GM21423 (cell line): ENCODE measurements around the gene KCNK15.

ENCODE experiments used
- ATAC-seq: cut with Tn5 transposase; IDR thresholded peaks from one replicate; pipeline ENCODE4 v1.9.1; 2021; ENCODE audit warnings: mild to moderate bottlenecking, moderate library complexity; ENCODE audit not compliant: unreplicated experiment

Gene KCNK15

DNA sequence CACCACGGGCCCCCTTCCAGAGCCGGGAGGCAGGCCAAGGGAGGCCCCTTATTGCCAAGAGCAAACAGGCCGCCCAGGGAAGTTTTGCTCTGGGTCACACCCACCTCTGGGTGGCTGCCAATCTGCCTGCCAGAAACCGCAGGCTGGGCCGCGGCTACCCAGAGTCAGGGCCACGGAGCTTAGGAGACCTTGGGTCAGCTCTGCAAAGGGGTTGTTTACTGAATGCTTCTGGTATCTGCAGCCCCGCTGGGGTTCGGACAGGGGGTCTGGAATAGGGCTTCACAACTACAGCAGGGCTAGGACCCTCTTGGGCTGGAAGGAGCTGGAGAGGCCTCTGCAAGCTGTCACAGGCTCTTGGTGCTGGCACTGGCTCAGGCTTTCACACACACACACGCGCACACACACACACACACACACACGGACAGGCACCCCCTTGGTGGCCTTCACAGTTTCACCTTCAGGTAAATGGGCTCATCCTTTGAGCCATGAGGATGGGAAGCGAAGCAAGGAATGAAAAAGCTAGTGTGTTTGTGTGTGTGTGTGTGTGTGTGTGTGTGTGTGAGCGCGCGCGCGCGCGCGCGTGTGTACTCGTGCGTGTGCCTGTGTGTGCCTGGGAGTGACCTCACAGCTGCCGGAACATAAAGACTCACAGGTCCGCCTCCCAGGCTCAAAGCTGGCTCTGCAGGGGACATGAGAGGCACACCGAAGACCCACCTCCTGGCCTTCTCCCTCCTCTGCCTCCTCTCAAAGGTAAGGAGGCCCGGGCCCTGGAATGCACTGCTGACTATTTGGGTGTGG is 30.8 kb upstream of the KCNK15 start, which contains the start of gene CCN5:
TSS of gene CCN5 (plus strand) at position 669 of the 798 bp plus-strand sequence. CDS start at position 691, 22 bp downstream.
- no peak for ATAC-seq

DNA sequence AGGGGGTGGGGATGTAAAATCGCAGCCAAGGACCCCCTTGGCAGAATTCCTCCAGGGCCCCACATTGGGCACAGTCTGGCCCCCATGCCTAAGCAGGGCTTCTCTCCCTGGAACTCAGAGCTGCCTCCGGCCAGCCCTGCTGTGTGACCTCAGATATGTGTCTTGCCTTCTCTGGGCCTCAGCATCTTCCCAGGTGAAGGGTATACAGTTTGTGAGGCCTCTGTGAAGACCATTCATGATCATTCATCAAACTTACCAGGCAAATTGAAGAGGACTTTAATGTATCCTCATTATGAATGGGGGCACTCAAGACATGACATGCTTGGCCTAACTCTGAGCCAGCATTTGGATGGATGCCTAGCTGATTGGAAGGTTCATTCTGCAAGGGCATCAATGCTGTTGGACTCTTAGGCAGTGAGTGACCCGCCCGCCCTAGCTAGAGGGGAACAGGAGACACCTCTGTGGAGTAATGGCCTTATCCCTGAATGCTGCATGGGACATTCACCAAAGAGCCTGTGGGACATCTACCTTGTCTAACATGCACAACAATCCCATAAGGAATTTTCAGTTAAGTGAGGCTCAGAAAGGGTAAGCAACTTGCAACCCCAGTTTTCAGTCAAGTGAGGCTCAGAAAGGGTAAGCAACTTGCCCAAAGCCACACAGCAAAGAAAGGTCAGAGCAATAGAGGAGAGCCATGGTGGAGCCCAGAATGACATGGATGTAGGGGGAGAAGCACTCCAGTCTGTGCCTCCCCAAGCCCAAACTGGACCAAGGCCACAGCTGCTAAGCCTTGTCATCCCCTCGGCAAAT is 30.0 kb upstream of the KCNK15 start:
- ATAC-seq = no peak

DNA sequence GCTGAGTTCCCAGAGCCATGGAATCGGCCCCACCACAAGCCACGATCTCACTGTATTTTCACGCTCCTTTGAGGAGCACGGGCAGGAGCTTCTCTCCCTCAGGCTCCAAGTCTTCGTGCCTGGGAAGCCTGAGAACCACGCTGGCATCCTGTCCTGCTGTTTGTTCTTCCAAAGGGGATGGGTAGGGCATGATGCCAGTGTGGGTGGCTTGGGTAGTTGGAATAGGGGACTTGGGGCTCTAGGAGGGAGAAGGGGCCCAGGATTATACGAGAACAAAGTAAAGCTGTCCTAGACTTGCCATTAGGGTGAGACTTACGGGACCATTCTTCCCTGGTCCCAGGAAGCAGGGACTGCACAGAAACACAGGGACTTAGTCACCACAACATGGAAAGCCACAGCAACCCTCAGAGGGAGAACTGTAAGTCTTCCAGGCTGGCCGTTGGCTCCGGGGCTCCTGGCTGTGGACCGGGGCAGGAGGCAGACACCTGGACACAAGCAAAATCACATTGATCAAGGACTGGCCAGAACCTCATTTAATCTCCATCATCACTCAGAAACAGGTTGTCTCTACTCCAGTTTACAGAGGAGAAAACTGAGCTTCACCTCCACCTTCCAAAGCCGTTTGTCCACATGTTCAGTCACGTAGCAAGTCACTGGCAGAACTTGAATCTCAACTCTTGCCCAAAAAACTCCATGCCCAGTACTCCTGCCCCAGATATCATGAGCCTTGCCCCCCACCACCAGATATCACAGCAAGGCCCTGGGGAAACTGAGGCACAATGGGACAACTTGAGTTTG is 29.2 kb upstream of the KCNK15 start:
- ATAC-seq = no peak

DNA sequence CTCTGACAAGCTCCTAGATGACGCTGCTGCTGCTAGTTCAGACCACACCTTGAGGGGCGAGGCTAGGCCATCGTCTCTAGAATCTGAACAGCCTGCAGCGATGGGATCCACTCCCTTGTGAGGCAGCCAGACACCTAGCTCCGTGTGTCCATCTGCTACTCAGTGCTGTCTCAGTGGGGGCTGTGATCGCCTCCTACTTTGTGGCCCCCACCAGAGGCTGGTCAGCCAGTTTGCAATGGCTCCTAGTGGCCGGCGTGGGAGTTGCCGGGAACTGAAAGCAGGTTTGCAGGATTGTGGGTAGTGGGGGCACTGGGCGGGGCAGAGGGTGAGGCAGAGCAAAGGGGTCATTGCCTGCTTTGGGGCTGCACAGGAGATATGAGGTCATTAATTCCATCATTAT is 27.7 kb upstream of the KCNK15 start:
- ATAC-seq = no peak

DNA sequence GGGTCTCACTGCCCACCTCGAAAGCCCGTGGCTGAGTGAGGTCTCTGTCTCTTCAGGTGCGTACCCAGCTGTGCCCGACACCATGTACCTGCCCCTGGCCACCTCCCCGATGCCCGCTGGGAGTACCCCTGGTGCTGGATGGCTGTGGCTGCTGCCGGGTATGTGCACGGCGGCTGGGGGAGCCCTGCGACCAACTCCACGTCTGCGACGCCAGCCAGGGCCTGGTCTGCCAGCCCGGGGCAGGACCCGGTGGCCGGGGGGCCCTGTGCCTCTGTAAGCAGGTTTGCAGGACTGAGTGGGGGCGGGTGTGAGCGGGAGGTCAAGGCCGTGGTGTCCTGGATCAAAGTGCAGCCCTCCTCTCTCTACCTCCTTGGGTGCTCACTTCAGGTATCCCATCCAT is 25.8 kb upstream of the KCNK15 start:
- ATAC-seq = no peak

DNA sequence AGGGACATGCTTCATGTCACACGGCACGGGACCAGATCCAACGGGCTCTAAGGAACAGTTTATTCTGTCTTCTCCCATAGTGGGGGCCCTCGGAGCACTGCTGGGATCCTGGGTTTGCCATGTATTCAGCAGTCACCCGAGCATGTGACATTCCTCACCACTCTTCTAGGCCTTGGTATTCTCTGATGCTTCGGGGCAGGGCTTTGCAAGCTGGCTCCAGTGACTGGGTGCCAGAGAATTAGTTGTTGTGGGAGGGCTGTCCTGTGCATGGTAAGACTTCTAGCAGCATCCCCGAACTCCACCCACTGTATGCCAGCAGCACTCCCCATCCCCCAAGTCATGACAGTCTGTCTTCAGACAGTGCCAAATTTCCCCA is 25.1 kb upstream of the KCNK15 start:
- ATAC-seq = no peak

DNA sequence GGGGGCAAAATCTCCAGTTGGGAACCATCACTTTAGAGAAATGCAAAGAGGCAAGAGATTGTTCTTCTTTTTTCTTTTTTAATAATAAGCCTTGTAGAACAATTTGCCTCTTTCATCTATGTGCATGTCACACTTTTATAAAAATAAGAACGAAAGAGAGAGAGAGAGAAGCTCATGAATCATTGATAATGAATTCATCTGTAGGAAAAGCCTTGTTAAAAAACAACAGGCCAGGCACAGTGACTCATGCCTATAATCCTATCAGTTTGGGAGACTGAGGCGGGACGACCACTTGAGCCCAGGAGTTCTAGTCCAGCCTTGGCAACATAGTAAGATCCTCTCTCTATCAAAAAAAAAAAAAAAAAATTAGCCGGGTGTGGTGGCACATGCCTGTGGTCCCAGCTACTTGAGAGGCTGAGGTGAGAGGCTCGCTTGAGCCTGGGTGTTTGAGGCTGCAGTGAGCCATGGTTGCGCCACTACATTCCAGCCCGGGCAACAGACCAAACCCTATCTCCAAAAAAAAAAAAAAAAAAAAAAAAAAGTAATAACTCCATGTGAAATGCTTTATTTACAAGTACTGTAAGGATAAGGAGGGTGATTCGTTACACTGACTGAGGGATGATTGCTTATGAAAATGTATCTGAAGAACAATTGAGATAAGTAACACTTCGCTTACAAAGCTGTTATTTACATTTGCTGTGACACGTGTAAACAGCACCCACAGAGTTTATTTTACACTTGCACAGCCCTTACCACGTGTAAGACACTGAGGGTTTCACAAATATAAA is 24.5 kb upstream of the KCNK15 start:
- no peak for ATAC-seq

DNA sequence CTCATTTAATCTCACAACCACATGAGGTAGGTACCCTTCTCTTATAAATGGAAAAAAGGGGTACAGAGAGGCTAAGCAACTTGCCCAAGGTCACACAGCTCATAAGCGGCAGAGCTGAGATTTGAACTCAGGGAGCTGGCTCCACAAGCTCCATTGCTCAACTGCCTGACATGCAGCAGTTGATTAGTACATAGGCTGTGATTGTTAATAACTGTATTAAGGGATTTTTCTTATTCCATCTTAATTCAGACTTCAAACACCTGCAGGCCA is 23.9 kb upstream of the KCNK15 start:
- no peak for ATAC-seq

DNA sequence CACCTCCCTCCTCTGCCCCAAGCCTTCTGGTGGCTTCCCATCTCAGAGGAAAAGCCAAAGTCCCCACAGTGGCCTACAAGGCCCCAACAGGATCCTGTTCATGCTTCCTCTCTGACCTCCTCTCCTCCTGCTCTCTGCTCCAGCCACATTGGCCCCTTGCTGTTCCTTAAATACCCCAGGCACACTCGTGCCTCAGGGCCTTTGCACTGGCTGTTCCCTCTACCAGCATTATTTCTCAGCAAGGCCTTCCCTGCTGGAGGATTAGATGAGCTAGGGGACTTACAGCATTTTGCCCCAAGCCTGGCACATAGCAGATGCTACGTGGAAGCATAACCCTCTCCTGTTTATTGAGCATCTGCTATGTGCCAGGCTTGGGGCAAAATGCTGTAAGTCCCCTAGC is 22.7 kb upstream of the KCNK15 start:
- no peak for ATAC-seq

DNA sequence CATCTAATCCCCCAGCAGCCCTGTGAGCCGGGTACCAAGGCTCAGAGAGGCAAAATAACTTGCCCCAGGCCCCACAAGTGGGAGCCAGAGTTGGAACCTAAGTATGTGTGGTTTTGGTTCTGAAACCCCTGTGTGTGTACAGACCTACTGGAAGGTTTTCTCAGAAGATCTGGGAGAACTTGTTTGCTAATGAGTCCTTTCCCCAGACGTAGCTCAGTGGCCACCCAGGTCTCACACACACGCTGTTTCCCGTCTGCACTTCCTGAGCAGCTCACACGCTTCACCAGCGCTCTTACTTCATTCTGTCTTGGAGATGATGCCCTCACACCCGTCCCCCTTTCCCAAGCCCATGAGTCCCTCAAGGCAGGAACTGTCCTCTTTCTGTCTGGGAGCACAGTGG is 22.3 kb upstream of the KCNK15 start:
- no peak for ATAC-seq

DNA sequence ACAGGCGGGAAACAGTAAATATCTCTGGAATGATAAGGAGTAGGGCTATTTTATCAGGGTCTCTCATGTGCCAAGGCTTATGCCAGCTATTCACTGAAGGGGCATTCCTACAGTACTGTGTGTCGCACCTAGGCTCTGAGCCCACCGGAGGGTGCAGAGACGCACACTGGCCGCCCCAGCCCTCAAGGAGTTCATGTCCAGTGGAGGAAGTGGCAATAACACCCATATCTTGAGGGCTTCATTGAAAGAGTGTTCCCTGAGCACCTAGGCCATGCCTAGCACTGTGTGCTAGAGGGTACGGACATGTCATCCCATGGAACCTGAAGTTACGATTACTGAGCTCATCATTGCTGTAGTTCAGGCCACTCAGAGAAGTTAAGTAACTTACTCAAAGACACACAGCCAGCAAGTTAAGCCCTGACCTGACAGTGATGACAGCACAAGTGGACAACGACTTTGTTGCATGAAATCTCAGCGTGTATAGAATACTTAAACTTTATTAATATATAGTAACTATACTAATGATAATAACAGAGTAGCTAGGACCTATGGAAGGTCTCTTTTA is 21.8 kb upstream of the KCNK15 start:
- no peak for ATAC-seq

DNA sequence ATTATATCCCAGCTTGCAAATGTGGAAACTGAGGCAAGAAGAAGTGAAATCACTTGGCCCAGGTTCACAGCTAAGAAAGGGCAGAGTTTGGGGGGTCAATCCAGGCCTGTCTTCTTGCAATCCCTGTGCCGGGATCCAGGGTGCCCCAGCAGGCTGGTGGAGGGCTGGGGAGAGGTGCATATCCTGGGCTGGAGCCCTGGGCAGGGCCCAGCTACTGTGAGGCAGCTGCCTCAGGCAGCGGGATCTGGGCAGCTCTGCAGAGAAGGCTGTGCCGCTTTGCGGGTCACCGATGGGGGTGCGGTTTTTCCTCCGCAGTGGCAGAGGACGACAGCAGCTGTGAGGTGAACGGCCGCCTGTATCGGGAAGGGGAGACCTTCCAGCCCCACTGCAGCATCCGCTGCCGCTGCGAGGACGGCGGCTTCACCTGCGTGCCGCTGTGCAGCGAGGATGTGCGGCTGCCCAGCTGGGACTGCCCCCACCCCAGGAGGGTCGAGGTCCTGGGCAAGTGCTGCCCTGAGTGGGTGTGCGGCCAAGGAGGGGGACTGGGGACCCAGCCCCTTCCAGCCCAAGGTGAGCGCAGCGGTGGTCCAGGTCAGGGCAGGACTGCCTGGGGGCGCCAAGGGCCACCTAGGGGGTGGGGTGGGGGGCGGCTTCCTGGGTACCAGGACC is 21.1 kb upstream of the KCNK15 start:
- ATAC-seq = no peak

DNA sequence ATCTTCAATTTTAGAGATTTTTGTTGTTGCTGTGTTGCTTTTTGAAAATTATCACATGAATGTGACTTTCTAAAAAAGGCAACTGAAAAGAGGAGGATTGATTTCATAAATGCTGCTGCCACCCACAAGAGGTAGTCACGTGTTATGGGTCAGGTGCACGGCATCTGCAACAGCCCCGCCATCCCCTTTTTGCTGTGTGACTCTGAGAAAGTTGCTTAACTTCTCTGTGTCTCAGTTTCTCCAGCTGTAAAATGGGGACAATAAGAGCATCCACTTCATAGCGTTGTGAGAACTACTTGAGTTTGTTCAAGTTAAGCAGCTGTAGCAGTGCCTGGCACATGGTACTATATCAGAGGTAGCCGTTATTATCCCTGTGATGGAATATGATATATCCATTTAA is 19.8 kb upstream of the KCNK15 start:
- no peak for ATAC-seq

DNA sequence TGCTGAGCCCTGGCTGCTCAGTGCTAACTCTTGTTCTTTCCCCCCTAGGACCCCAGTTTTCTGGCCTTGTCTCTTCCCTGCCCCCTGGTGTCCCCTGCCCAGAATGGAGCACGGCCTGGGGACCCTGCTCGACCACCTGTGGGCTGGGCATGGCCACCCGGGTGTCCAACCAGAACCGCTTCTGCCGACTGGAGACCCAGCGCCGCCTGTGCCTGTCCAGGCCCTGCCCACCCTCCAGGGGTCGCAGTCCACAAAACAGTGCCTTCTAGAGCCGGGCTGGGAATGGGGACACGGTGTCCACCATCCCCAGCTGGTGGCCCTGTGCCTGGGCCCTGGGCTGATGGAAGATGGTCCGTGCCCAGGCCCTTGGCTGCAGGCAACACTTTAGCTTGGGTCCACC is 18.6 kb upstream of the KCNK15 start:
- no peak for ATAC-seq

DNA sequence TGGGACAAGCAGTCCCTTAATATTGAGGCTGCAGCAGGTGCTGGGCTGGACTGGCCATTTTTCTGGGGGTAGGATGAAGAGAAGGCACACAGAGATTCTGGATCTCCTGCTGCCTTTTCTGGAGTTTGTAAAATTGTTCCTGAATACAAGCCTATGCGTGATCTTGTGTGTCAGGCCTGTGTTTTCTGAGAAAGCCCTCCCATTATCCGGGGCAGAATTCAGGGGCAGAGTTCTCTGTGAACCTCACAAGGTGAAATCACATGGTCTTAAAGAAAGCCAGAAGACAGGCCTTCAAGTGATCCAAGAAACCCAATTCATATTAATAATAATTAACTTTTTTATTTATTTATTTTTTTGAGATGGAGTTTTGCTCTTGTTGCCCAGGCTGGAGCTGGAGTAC is 18.0 kb upstream of the KCNK15 start:
- ATAC-seq = no peak

DNA sequence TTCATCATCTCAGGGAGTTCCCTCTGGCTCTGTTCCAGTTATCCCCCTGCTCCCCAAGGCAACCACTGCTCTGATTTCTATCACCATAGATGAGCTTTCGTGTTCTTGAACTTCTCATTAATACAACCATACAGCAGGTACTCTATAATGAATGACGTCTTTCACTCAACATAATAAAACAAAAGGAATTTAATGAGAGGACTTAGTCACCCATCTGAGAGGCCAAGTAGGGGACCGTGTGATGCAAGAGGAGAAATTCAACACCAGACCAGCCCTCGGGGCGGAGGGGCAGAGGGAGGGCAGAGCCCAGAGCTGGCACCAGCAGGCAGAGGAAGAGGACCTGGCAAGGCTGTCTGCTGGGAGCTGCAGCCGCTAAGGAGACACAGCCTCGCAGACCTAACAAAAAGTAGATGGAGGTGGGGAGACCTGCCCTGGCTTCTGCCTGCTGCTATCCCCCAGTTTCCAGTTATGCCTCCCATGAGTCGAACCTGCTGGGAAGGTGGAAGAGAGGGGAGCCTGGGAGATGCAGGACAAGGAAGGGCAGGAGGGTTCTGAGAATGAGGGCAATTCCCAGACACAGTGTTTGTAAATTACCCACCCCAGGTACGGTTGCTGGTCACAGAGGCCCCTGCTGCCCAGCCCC is 16.7 kb upstream of the KCNK15 start:
- ATAC-seq = no peak

DNA sequence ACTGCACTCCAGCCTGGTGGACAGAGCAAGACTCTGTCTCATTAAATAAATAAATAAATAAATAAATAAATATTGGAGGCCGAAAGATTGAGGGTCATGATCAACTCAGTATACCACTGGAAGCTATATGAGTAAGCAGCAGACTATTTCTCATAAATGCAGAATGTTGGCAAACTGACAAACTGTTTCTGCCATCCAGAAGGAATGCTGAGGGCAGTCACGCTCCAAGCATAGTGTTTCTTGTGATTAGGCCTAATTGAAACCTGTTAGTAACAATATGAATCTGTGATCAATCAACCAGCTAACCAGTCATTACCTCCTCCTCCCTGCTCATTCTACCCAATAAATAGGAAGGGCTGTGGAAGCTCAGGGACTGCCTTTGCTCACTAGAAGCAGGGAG is 15.2 kb upstream of the KCNK15 start:
- no peak for ATAC-seq

DNA sequence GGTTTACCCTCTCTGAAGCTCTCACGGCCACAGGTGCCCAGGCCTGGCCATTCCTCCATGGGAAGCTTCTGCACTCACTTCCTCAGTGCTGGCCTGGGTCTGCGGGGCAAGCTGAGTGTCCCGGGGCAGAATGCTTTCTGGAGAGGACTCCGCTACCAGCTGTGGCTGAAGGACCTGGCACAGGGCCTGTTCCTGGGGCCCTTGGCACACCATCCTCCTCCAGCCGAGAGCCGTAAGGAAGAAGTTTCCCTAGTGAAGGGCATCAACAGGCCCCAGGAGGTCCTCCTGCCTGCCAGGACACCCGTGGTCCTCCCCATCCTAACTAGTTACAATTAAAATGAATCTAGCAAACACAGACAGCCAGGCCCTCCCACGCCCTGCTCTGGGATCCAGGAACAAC is 14.0 kb upstream of the KCNK15 start:
- ATAC-seq = no peak

DNA sequence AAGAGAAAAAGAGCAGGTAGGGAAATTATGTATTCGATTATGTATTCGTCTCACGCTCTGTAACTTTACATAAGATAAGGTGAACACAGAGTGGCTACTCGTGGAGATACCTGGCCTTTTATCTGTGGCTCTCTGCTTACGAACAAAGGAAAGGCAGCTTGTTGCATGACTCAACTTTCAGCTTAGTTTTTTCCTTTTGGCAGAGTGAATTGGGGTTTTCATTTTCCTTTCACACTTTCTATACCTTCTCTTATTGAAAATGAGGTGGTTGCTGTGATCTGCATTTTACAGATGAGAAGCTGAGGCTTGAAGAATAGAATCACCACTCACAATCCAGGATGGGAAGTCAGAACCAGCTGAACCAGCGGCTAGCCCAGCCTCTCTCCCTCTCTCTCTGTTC is 13.3 kb upstream of the KCNK15 start:
- no peak for ATAC-seq
